IPS DF 6.9 (cell line): ENCODE results near the gene RGS17.
"Not testable (repeated sequence)": the region's sequence is repeated elsewhere in the genome, so short reads cannot be mapped to it uniquely, and the experiment has no call there.

Experiments
- DNase-seq: peaks from one replicate; pipeline ENCODE4 v3.0.0-alpha.2; 2013; ENCODE audit warnings: low read depth, low spot score
- H3K27ac ChIP-seq: one replicate; pipeline ENCODE4 v1.5.1; 2013; ENCODE audit warnings: low read length, control low read depth
- H3K27me3 ChIP-seq: 2 replicates; pipeline ENCODE4 v1.6.1; 2013; ENCODE audit warnings: mild to moderate bottlenecking, low read length; ENCODE audit not compliant: control insufficient read depth, insufficient read depth
- H3K36me3 ChIP-seq: 2 replicates; pipeline ENCODE4 v1.6.1; 2013; ENCODE audit warnings: low read length; ENCODE audit not compliant: control insufficient read depth, insufficient read depth
- H3K4me1 ChIP-seq: 2 replicates; pipeline ENCODE4 v1.6.1; 2013; ENCODE audit warnings: low read length; ENCODE audit not compliant: control insufficient read depth, insufficient read depth
- H3K4me3 ChIP-seq: 2 replicates; pipeline ENCODE4 v1.5.1; 2013; ENCODE audit warnings: mild to moderate bottlenecking, low read length
- H3K9me3 ChIP-seq: 2 replicates; pipeline ENCODE4 v1.6.1; 2013; ENCODE audit warnings: low read length, inconsistent platforms; ENCODE audit not compliant: control insufficient read depth, insufficient read depth
- WGBS: extraction: QIAGEN DNeasy Blood & Tissue Kit; methylation state at CpG from one replicate; pipeline ENCODE4 v1.1.7; 2013; ENCODE audit warnings: mixed read lengths, missing lambda C conversion rate; ENCODE audit not compliant: insufficient read length, insufficient coverage; 5-methylcytosine and 5-hydroxymethylcytosine counted together

The RGS17 gene

DNA sequence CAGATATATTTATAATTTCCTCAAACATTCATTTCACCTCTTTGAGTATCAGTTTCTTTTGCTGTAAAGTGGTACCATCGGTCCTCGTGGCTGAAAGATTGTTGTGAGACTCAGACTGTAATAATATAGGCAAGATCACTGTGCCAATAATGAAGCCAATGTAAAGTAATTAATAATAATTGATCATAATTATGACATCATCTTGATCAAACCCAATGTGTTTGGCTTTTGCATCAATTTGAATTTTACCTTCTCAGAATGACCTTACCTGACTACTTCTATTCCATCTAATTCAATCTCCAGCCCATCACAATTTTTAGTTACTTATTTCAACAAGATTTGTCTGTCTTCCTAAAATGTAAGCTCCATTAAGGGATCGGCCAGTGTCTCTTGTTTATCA lies 112.7 kb downstream of the RGS17 start:
- DNase-seq: no peak
- WGBS: no CpG with 5 or more reads among the region's 3 CpGs
- no peak overlapping the region for H3K4me3 ChIP-seq
- no peak overlapping the region for H3K27ac ChIP-seq
- no peaks in the 10 kb centered on the region for H3K27me3 ChIP-seq
- no peaks in the 10 kb centered on the region for H3K36me3 ChIP-seq
- no peaks in the 10 kb centered on the region for H3K9me3 ChIP-seq
- H3K4me1 ChIP-seq: no peaks in the 10 kb centered on the region

DNA sequence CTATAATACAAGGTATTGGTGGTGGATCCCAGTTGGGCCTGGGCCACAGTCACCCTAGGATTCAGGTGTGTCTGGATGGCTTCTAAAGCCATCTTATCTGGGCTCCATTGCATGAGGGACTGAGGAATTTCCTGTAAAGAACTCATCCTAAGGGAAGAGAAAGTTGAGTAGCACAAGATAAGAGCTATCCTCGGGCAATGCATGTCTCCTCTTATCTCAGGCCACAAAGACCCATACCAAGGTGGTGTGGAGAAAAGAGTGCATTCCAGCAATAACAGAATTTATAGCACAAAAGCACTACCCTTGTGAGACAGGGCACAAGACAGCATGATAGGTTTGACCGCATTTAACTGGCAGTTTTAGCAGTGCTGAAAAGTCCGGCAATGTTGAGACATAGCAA lies 114.2 kb downstream of the RGS17 start:
- H3K27ac ChIP-seq: no peak overlapping the region
- H3K4me1 ChIP-seq: no peaks in the 10 kb centered on the region
- H3K4me3 ChIP-seq: no peak overlapping the region
- H3K27me3 ChIP-seq: no peaks in the 10 kb centered on the region
- no CpG with 5 or more reads among the region's 3 CpGs for WGBS
- DNase-seq: no peak
- H3K36me3 ChIP-seq: no peaks in the 10 kb centered on the region
- no peaks in the 10 kb centered on the region for H3K9me3 ChIP-seq

DNA sequence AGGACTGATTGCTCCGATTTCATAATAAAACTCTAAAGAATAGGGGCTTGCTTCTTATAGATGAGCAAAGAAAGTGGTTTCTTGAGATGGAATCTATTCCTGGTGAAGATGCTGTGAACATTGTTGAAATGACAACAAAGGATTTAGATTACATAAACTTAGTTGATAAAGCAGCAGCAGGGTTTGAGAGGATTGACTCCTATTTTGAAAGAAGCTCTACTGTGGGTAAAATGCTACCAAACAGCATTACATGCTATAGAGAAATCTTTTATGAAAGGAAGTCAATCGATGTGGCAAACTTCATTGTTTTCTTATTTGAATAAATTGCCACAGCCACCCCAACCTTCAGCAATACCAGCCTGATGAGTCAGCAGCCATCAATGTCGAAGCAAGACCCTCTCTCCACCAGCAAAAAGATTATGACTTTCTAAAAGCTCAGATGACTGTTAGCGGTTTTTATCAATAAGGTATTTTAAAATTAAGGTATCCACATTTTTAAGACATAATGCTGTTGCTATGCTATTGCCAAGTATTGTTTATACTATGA lies 115.9 kb downstream of the RGS17 start:
- Histone ChIP-seq H3K36me3 (no peaks in the 10 kb centered on the region), H3K4me1 (no peaks in the 10 kb centered on the region), H3K9me3 (no peaks in the 10 kb centered on the region), H3K27me3 (no peaks in the 10 kb centered on the region), H3K27ac (no peak overlapping the region), H3K4me3 (no peak overlapping the region)
- DNase-seq: no peak
- WGBS: no CpG with 5 or more reads among the region's 4 CpGs

DNA sequence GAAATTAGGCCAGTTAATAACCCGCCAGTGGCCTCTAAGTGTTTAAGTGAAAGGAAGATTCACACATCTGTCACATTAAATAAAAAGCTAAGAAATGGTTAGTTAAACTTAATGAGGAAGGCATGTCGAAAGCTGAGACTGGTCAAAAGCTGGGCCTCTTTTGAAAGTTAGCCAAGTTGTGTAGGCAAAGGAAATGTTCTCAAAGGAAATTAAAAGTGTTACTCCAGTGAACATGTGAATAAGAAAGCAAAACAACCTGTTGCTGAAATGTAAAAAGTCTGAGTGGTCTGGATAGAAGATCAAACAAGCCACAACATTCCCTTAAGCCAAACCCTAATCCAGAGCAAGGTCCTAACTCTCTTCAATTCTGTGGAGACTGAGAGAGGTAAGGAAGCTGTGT lies 117.6 kb downstream of the RGS17 start:
- H3K27ac ChIP-seq: no peak overlapping the region
- no peak overlapping the region for H3K4me3 ChIP-seq
- no peak for DNase-seq
- WGBS: no CpG with 5 or more reads among the region's 2 CpGs
- H3K9me3 ChIP-seq: no peaks in the 10 kb centered on the region
- no peaks in the 10 kb centered on the region for H3K27me3 ChIP-seq
- H3K36me3 ChIP-seq: no peaks in the 10 kb centered on the region
- no peaks in the 10 kb centered on the region for H3K4me1 ChIP-seq

DNA sequence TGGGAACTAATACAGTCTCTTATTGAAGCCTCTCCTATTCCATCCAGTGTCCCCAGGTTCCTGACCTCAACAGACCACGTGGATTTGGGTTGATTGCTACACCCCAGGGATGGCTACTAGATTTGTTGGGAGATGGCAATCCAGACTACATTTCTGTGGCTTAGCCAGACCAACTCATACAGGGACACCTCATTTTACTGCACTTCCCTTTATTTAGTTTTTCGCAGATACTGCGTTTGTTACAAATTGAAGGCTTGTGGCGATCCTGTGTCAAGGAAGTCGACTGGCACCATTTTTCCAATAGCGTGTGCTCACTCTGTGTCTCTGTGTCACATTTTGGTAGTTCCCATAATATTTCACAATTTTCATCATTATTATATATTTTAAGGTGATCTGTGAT lies 118.2 kb downstream of the RGS17 start:
- Histone ChIP-seq H3K4me1 (no peaks in the 10 kb centered on the region), H3K36me3 (no peaks in the 10 kb centered on the region)
- whole genome bisulfite sequencing: no CpG with 5 or more reads among the region's 6 CpGs

DNA sequence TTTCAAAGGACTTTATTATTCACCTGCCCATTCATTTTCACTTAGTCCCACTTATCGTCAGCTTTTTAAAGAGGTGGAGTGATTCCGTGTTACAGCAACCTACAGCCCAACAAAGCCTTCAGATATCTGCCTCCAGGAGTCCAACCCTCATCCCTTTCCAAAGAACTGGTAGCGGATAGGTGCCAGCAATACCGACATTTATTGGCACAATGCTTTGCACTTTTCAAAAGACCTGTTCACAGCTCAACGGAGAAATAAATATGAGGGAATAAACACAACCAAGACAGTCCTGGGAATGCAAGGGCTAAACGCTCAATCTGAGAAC lies 127.8 kb downstream of the RGS17 start:
- Histone ChIP-seq H3K4me3 (peak overlapping the region; percentile 59), H3K36me3 (no peaks in the 10 kb centered on the region), H3K27ac (no peak overlapping the region), H3K9me3 (no peaks in the 10 kb centered on the region), H3K27me3 (no peaks in the 10 kb centered on the region), H3K4me1 (no peaks in the 10 kb centered on the region)
- DNase-seq: no peak
- no CpG with 5 or more reads among the region's 6 CpGs for WGBS

More for the DNA sequence above, 118.2 kb downstream of the RGS17 start:
- DNase-seq: no peak
- H3K4me3 ChIP-seq: no peak overlapping the region
- no peak overlapping the region for H3K27ac ChIP-seq
- H3K9me3 ChIP-seq: no peaks in the 10 kb centered on the region
- no peaks in the 10 kb centered on the region for H3K27me3 ChIP-seq

DNA sequence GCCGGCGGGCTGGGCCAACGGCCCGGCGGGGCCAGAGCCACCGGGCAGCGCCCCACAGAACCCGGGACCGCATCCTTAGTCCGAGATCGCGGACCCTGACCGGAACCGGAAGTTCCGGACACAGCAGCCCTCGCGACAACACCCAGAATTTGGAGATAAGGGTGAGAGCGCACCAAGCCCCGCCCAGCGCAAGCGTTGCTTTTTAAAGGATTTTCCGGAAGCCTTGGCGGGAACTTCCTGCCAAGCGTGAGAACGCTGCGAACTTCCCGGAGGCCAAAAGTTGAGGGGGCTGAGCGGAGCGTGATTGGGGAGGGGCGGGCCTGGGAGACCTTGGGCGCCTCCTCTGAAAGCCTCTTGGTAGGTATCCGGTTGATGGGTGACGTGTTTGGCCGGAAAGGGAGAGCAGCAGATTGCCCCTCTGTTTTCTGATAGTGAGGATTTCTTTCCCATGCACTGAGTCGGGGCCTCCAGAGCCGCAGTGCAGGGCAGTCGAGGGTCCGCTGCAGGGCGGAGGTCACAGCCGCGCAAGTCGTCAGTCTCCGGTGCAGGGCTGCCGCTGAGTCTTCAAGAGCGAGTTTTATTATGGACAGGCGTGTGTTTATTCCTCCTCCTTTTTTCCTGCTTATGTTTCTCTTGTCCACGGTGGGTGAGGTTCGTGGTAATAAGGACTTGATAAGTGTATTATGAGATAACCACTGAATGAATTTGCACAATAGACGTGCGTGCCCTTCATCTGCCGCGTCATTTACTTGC lies 128.3 kb downstream of the RGS17 start, which contains the start of gene MTRF1L:
Gene MTRF1L, minus strand, starts transcription at position 97 of the 753 bp plus-strand sequence. Its CDS starts 24 bp downstream, at position 73.
- WGBS: no CpG with 5 or more reads among the region's 52 CpGs
- peak; percentile 95 for DNase-seq
- no peaks in the 10 kb centered on the region for H3K9me3 ChIP-seq
- no peaks in the 10 kb centered on the region for H3K4me1 ChIP-seq
- H3K27me3 ChIP-seq: no peaks in the 10 kb centered on the region
- H3K4me3 ChIP-seq: peak within 1 kb of the TSS; percentile 63
- H3K36me3 ChIP-seq: no peaks in the 10 kb centered on the region
- H3K27ac ChIP-seq: no peak within 1 kb of the TSS

DNA sequence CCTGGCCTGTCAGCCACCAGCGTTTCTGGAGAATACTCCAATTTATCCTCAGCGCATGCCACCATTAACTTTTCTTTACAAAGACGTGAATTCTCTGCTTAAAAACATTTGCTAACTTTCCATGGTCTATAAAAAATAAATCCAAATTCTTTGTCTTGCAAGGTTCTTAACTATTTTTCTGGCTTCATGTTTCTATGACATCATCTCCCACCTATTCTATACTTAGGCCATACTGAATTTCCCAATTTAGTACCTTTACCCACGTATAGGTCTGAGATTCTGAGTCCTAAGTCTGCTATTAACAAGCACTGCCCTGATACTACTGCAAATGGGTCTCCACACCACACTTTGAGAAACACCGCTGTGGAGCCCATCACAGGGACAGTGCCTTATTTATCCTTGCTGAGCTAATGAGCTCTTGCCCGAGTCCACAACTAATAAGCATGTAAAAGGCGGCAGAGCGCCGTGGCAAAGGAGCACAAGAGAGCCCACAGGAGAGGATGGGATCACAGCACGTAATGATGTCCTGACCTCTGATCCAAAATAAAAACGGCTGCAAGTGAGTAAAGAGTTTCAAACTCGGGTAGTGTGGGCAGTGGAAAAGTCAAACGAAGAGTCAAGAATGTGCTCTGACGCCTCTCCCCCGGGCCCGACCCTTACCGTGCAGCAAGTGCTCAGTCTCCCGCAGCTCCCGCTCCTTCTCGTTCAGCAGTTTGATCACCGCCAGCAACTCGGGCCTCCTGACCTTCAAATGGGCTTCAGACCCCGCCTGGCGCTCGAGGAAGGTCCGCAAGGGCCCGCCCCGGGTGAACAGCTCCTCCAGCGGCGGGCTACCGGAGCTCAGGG lies 129.1 kb downstream of the RGS17 start:
- no peak overlapping the region for H3K27ac ChIP-seq
- peak overlapping the region; percentile 63; the same call in 1 of the 2 replicates for H3K4me3 ChIP-seq
- DNase-seq: no peak
- H3K4me1 ChIP-seq: no peaks in the 10 kb centered on the region
- H3K27me3 ChIP-seq: no peaks in the 10 kb centered on the region
- no peaks in the 10 kb centered on the region for H3K9me3 ChIP-seq
- H3K36me3 ChIP-seq: no peaks in the 10 kb centered on the region
- no CpG with 5 or more reads among the region's 31 CpGs for WGBS

DNA sequence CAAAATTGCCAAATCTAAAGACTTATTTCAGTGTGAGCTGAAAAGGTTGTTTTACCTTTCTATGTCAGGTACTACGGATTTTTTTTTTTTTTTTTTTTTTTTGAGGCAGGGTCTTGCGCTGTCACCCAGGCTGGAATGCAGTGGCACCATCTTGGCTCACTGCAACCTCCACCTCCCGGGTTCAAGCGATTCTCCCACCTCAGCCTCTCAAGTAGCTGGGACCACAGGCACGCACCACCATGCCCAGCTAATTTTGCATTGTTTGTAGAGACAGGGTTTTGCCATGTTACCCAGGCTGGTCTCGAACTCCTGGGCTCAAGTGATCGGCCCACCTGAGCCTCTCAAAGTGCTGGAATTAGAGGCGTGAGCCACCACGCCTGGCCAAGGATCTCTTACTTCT lies 130.3 kb downstream of the RGS17 start:
- H3K36me3 ChIP-seq, DNase-seq, H3K27ac ChIP-seq, H3K27me3 ChIP-seq, H3K4me3 ChIP-seq, H3K4me1 ChIP-seq, H3K9me3 ChIP-seq: not testable (repeated sequence)
- WGBS: no CpG with 5 or more reads among the region's 9 CpGs

DNA sequence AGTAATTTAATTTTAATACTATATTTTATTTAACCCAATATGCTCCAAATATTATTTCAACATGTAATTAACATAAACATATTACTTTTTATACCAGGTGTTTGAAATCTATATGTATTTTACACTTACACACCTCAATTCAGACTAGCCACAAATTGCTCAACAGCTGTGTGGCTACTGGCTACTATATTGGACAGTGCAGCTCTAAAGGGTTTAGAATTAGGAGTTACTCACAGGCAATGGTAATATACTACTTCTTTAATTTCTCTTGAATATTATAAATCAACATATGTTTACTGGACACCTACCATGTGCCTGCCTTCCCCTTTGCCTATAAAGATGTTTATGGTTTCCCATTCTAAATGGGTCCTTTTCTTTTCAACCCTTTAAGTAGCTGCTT lies 130.8 kb downstream of the RGS17 start:
- Histone ChIP-seq H3K9me3 (no peaks in the 10 kb centered on the region), H3K27me3 (no peaks in the 10 kb centered on the region), H3K4me3 (no peak overlapping the region), H3K27ac (no peak overlapping the region), H3K4me1 (no peaks in the 10 kb centered on the region), H3K36me3 (no peaks in the 10 kb centered on the region; the same call in 1 of the 2 replicates)
- no peak for DNase-seq
